Measurements from ENCODE around the gene MBP.

GRCh38 chr18:77024476-77024875 lies 108.1 kb downstream of the MBP start:
- TF ChIP-seq CTCF (IDR thresholded peaks at IDR 0.05 in 4 of 5, conservative IDR thresholded peaks at IDR 0.05 in 1 of 5) (no peak), POLR2A (IDR thresholded peaks at IDR 0.05) (no peak)

All from gastrocnemius medialis (tissue), 4 donors.